Astrocyte (in vitro differentiated cells and primary cell): ENCODE measurements around the gene MYO5B.

ENCODE experiments used
- CTCF ChIP-seq: IDR thresholded peaks from 2 replicates; pipeline ENCODE4 v1.5.1; 2011; ENCODE audit warnings: low read depth, mild to moderate bottlenecking, inconsistent platforms, low read length, moderate library complexity; ENCODE audit not compliant: insufficient read depth
- EZH2 ChIP-seq: IDR thresholded peaks from 2 replicates; pipeline ENCODE4 v1.6.1; 2012; ENCODE audit warnings: mild to moderate bottlenecking, low read length, inconsistent platforms; ENCODE audit not compliant: insufficient read depth

- TF ChIP-seq CTCF (no peak), EZH2 (no peak)
Observed at GRCh38 chr18:49813319-49814146, 381.4 kb downstream of the MYO5B start, which contains the start of gene ACAA2.
